Loucy (cell line): ENCODE data around the gene PCDHAC2.

Source experiments
- H2AFZ ChIP-seq: fragments of 200-600 bp; sonication (generic); 2 replicates; pipeline ENCODE4 v1.6.0; 2016; ENCODE audit warnings: antibody characterized with exemption, mild to moderate bottlenecking, low read length, moderate library complexity
- H3F3A ChIP-seq: fragments of 200-600 bp; 2 replicates; pipeline ENCODE4 v1.6.0; 2016; ENCODE audit warnings: antibody characterized with exemption, low read depth, mild to moderate bottlenecking
- H3K27me3 ChIP-seq: fragments of 200-600 bp; sonication (generic); 2 replicates; pipeline ENCODE4 v1.6.1; 2014; ENCODE audit warnings: low read length, mild to moderate bottlenecking; ENCODE audit not compliant: insufficient read depth, poor library complexity, severe bottlenecking
- H3K36me3 ChIP-seq: fragments of 200-600 bp; sonication (generic); 2 replicates; pipeline ENCODE4 v1.6.1; 2016; ENCODE audit warnings: low read length; ENCODE audit not compliant: insufficient read depth
- H3K4me1 ChIP-seq: fragments of 200-600 bp; sonication (generic); 2 replicates; pipeline ENCODE4 v1.5.1; 2014; ENCODE audit warnings: low read length, mild to moderate bottlenecking; ENCODE audit not compliant: insufficient read depth, poor library complexity, severe bottlenecking
- H3K4me2 ChIP-seq: fragments of 200-600 bp; sonication (generic); 2 replicates; pipeline ENCODE4 v1.6.0; 2014; ENCODE audit warnings: antibody characterized with exemption, low read length, low read depth, mild to moderate bottlenecking; ENCODE audit not compliant: poor library complexity, severe bottlenecking
- H3K4me3 ChIP-seq: fragments of 200-600 bp; sonication (generic); 2 replicates; pipeline ENCODE4 v1.5.1; 2014; ENCODE audit warnings: low read length, mild to moderate bottlenecking, mixed read lengths; ENCODE audit not compliant: poor library complexity, severe bottlenecking
- H3K79me2 ChIP-seq: fragments of 200-600 bp; sonication (generic); 2 replicates; pipeline ENCODE4 v1.6.1; 2014; ENCODE audit warnings: low read length; ENCODE audit not compliant: insufficient read depth
- H3K9ac ChIP-seq: fragments of 200-600 bp; sonication (generic); 2 replicates; pipeline ENCODE4 v1.6.0; 2014; ENCODE audit warnings: mild to moderate bottlenecking, low read depth, low read length, moderate library complexity; ENCODE audit not compliant: poor library complexity, severe bottlenecking
- H3K9me2 ChIP-seq: fragments of 200-600 bp; sonication (generic); replicated peaks from 2 replicates; pipeline ENCODE4 v1.6.1; 2016; ENCODE audit warnings: low read depth, low read length, mixed read lengths
- H3K9me3 ChIP-seq: fragments of 200-600 bp; sonication (generic); 2 replicates; pipeline ENCODE4 v1.6.1; 2014; ENCODE audit warnings: mild to moderate bottlenecking, antibody characterized with exemption, low read length, low read depth; ENCODE audit not compliant: insufficient read depth
- H4K20me1 ChIP-seq: fragments of 200-600 bp; sonication (generic); 2 replicates; pipeline ENCODE4 v1.6.0; 2014; ENCODE audit warnings: antibody characterized with exemption, low read length, mild to moderate bottlenecking; ENCODE audit not compliant: insufficient read depth, poor library complexity, severe bottlenecking
- CTCF ChIP-seq: fragments of 200-600 bp; sonication (generic); conservative IDR thresholded peaks from 2 replicates; pipeline ENCODE4 v1.5.1; 2014; ENCODE audit warnings: mild to moderate bottlenecking, antibody characterized with exemption, low read length
- EZH2phosphoT487 ChIP-seq: fragments of 200-600 bp; IDR thresholded peaks from 2 replicates; pipeline ENCODE4 v1.6.1; 2018; ENCODE audit warnings: antibody characterized with exemption, mild to moderate bottlenecking, moderate library complexity, borderline replicate concordance

Gene PCDHAC2

GRCh38 chr5:140946578-140946977 lies 19.7 kb upstream of the PCDHAC2 start:
- Histone ChIP-seq H3K4me1 (no peaks in the 10 kb centered on the region), H3K4me3 (no peak overlapping the region), H3K27me3 (no peaks in the 10 kb centered on the region), H3K4me2 (no peak overlapping the region), H3K36me3 (no peaks in the 10 kb centered on the region), H3K9ac (no peak overlapping the region), H2AFZ (no peak overlapping the region), H4K20me1 (no peaks in the 10 kb centered on the region), H3K9me2 (no peaks in the 10 kb centered on the region), H3K9me3 (no peaks in the 10 kb centered on the region), H3F3A (no peaks in the 10 kb centered on the region), H3K79me2 (no peaks in the 10 kb centered on the region)
- TF ChIP-seq CTCF (no peak), EZH2phosphoT487 (no peak)

GRCh38 chr5:140951636-140952035 lies 14.6 kb upstream of the PCDHAC2 start:
- no peaks in the 10 kb centered on the region for H3F3A ChIP-seq
- H3K9me2 ChIP-seq, result no peaks in the 10 kb centered on the region
- H3K4me2 ChIP-seq, result no peak overlapping the region
- H3K27me3 ChIP-seq, result no peaks in the 10 kb centered on the region
- no peaks in the 10 kb centered on the region for H4K20me1 ChIP-seq
- no peak for TF ChIP-seq CTCF
- no peak for TF ChIP-seq EZH2phosphoT487
- H3K36me3 ChIP-seq, result no peaks in the 10 kb centered on the region
- no peak overlapping the region for H3K9ac ChIP-seq
- no peak overlapping the region for H3K4me3 ChIP-seq
- no peaks in the 10 kb centered on the region for H3K79me2 ChIP-seq
- H3K9me3 ChIP-seq, result no peaks in the 10 kb centered on the region
- H3K4me1 ChIP-seq, result no peaks in the 10 kb centered on the region
- no peak overlapping the region for H2AFZ ChIP-seq

GRCh38 chr5:140953234-140953633 lies 13.0 kb upstream of the PCDHAC2 start:
- H3F3A ChIP-seq, result no peaks in the 10 kb centered on the region
- H3K4me2 ChIP-seq, result no peak overlapping the region
- H3K79me2 ChIP-seq, result no peaks in the 10 kb centered on the region
- no peak overlapping the region for H2AFZ ChIP-seq
- H3K9ac ChIP-seq, result no peak overlapping the region
- TF ChIP-seq EZH2phosphoT487, result no peak
- no peak overlapping the region for H3K4me3 ChIP-seq
- H3K9me2 ChIP-seq, result no peaks in the 10 kb centered on the region
- no peaks in the 10 kb centered on the region for H3K4me1 ChIP-seq
- no peaks in the 10 kb centered on the region for H4K20me1 ChIP-seq
- no peaks in the 10 kb centered on the region for H3K9me3 ChIP-seq
- no peaks in the 10 kb centered on the region for H3K36me3 ChIP-seq
- H3K27me3 ChIP-seq, result no peaks in the 10 kb centered on the region

GRCh38 chr5:140962190-140962589 lies 4.1 kb upstream of the PCDHAC2 start:
- Histone ChIP-seq H3K4me3 (no peak overlapping the region), H3K9me3 (no peaks in the 10 kb centered on the region), H3F3A (no peaks in the 10 kb centered on the region), H3K36me3 (no peaks in the 10 kb centered on the region), H3K4me2 (no peak overlapping the region), H3K9me2 (no peaks in the 10 kb centered on the region), H3K27me3 (no peaks in the 10 kb centered on the region), H3K9ac (no peak overlapping the region), H2AFZ (no peak overlapping the region), H3K79me2 (no peaks in the 10 kb centered on the region), H4K20me1 (no peaks in the 10 kb centered on the region), H3K4me1 (no peaks in the 10 kb centered on the region)
- TF ChIP-seq EZH2phosphoT487 (no peak), CTCF (no peak)
